GM12875 (cell line): ENCODE results near the gene SLC16A11.

Experiments used
- H3K4me3 ChIP-seq: one replicate; pipeline ENCODE4 v1.5.1; 2011; ENCODE audit warnings: low read depth, low read length, control low read depth
- TF ChIP-seq, protein P1 (sequence below): IDR thresholded peaks from 2 replicates; pipeline ENCODE4 v1.5.1; 2011; ENCODE audit warnings: low read depth, mild to moderate bottlenecking, control low read depth, inconsistent platforms, low read length, moderate library complexity, borderline replicate concordance; ENCODE audit not compliant: insufficient read depth

The SLC16A11 gene

DNA sequence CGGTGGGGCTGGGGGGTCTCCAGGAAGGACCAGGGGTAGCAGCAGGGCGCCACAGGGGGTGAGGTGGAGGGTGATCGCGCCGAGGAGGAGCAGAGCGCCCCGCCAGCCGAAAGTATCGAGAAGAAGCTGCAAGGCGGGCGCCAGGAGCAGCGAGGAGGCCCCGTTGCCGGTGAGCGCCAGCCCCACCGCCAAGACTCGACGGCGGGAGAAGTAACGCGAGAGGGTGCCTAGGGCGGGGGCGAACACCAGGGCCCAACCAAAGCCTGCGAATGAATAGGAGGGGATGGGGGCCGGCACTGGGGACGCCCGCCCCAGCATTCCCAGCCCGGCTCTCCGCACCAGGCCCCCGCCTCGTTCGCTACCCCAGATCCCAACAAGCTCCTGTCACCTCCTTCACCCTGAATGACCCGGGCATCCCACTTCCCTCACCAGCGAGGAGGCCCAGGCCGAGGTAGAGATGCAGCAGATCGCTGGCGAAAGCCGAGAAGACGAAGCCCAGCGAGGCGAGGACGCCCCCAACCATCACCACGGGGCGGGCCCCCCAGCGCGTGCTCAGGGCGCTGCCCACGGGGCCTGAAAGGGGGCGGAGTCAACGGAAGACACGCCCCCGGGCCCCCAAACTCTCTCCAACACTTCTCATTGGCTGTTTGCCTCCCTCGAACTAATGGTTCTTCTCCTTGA, 1.3 kb downstream of the SLC16A11 start:
- peak overlapping the region; percentile 43 for H3K4me3 ChIP-seq
- TF ChIP-seq, protein P1, sequence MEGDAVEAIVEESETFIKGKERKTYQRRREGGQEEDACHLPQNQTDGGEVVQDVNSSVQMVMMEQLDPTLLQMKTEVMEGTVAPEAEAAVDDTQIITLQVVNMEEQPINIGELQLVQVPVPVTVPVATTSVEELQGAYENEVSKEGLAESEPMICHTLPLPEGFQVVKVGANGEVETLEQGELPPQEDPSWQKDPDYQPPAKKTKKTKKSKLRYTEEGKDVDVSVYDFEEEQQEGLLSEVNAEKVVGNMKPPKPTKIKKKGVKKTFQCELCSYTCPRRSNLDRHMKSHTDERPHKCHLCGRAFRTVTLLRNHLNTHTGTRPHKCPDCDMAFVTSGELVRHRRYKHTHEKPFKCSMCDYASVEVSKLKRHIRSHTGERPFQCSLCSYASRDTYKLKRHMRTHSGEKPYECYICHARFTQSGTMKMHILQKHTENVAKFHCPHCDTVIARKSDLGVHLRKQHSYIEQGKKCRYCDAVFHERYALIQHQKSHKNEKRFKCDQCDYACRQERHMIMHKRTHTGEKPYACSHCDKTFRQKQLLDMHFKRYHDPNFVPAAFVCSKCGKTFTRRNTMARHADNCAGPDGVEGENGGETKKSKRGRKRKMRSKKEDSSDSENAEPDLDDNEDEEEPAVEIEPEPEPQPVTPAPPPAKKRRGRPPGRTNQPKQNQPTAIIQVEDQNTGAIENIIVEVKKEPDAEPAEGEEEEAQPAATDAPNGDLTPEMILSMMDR: no peak

DNA sequence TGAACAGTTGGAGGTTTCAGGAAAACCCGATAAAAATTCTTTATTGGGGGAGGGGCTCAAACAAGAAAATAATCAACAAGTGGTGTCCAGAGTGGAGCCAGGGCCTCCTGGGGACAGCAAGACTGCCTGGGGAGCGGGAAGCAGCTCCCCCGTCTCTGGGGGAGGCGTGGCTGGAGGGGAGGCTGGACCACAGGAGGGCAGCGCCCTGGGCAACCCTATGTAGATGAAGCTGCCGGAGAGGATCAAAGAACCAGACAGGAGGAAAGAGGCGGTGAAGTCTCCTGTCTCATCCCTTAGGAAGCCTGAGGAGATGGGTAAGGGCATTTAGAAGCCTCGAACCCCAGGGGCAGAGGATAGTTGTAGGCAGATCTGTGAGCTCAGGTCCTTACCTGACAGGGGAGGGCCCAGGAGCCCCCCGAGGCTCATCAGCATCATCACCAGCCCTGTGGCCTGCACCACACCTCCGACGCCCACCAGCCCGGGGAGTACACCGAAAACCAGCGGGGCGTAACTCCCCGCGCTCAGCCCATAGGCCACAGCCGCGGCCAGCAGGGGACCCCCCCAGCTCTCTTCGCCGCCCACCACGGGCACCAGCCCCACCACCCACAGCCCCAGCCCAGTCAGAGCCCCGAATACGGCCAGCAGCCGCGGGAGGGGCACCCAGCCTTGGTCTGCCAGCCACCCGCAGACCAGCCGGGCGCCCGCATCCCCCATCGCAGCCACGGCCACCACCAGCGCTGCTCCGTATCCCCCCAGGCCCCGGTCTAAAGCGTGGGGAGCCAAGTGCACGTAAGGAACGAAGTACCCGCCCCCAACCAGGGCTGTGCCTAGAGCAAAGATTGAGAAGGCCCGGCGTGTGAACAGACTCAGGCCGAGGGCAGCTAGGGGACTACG, 2.0 kb downstream of the SLC16A11 start:
- TF ChIP-seq, protein P1: no peak
- H3K4me3 ChIP-seq: peak overlapping the region; percentile 1

DNA sequence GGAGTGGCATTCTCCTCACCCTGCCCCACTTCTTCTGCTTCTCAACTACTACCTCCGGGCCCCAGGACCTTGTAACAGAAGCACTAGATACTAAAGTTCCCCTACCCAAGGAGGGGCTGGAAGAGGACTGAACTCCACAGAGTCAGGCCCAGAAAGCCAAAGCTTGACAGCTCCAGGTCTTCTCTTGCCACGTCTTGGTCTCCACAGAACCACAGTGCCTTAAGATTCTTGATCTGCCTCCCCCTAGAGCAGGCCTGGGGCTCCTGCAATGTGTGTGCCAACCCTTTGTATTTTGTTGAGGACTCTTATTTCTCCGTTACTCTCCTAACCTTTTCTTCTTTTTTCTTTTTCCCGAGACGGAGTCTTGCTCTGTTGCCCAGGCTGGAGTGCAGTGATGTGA, 4.1 kb downstream of the SLC16A11 start:
- no peak overlapping the region for H3K4me3 ChIP-seq
- TF ChIP-seq, protein P1: no peak

DNA sequence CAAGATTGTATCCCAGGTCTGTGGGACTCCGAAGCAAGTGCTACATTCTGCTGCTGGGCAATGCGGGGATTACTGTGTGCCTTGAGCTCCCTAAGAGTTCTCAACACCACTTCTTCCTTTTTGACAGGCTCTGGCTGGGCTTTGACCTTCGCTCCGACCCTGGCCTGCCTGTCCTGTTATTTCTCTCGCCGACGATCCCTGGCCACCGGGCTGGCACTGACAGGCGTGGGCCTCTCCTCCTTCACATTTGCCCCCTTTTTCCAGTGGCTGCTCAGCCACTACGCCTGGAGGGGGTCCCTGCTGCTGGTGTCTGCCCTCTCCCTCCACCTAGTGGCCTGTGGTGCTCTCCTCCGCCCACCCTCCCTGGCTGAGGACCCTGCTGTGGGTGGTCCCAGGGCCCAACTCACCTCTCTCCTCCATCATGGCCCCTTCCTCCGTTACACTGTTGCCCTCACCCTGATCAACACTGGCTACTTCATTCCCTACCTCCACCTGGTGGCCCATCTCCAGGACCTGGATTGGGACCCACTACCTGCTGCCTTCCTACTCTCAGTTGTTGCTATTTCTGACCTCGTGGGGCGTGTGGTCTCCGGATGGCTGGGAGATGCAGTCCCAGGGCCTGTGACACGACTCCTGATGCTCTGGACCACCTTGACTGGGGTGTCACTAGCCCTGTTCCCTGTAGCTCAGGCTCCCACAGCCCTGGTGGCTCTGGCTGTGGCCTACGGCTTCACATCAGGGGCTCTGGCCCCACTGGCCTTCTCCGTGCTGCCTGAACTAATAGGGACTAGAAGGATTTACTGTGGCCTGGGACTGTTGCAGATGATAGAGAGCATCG, 5.6 kb downstream of the SLC16A11 start:
- no peak overlapping the region for H3K4me3 ChIP-seq
- TF ChIP-seq, protein P1: 0 out of 2 replicates have a peak, but pooled peaks have one; percentile 9

DNA sequence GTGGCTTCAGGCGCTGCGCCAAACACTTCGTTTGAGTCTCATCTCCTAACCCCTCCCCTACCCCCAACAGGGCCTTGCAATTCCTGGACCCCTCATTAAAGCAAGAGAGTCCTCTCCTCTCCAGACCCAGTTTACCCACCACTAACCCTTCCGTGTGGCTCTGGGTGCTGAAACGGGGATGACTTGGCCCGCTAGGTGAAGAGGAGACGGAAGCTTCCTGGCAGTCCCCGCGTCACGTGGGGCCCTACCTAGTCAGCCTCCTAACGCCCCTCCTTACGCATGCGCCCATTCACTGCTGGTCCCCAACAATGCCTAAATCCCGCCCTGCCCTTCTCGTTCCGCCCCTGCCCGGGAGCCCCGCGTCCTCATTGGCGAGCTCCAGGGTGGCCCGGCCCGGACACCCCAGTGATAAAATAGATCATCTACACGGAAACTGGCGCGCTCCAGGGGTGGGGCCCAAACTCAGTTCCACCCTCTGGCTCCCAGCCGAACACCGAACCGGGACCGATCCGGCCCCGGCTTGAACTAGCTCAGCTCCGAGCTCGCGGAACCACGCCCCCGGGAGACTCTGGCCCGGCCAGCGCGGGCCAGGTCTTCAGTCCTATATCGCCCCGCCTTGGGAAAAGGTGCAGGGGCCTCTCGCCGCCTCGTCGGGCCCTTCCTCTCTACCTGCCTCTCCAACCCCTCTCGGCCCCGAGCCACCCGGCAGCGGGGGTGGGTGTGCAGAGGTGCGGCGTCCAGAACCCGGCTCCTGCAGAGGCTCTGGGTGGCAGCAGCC, 8.1 kb downstream of the SLC16A11 start, which contains the start of gene SLC16A13:
TSS of gene SLC16A13 (plus strand) at position 425 of the 778 bp plus-strand sequence. CDS start 368 bp downstream, outside the sequence.
- H3K4me3 ChIP-seq: peak within 1 kb of the TSS; percentile 89
- TF ChIP-seq, protein P1: no peak

DNA sequence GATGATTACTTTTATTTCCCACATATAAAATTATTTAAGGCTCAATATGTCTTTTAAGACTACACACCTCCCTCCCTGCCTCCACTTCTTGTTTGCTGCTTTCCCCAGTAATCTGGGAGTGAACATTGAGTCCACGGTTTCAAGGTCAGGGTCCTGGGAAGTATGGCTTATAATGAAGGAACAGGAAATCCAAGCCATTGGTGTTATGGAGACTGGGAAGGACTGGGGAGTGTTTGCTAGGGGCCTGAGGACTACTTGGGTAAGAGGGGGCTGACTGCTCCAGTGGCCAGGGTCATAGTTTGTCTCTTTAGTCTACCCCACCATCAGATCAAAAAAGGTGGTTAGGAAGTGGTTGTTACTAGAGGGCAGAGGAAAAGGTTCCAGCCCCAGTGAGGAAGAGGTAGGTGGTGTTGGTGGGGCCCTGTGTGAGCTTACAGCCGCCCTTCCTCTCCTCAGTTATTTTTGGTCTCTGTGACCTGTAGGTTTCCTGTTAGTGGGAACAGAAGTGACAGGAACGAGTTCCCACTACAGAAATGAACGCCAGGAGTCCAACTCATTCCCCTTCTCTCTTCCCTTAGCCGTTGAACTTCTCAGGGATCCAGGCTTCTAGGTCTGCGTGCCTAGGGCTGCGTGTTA, 8.8 kb downstream of the SLC16A11 start:
- H3K4me3 ChIP-seq: peak overlapping the region; percentile 89
- TF ChIP-seq, protein P1: no peak
